HG03045 (cell line): ENCODE results near the gene STAC3.
"Not testable (repeated sequence)": the region's sequence is repeated elsewhere in the genome, so short reads cannot be mapped to it uniquely, and the experiment has no call there.

Experiments
- ATAC-seq: cut with Tn5 transposase; IDR thresholded peaks from one replicate; pipeline ENCODE4 v1.9.1; 2021; ENCODE audit warnings: mild to moderate bottlenecking, moderate library complexity; ENCODE audit not compliant: unreplicated experiment

Gene STAC3

GRCh38 chr12:57250956-57251355 is at the start of gene STAC3:
STAC3 (minus strand) TSS chr12:57251187; CDS start chr12:57249636, 1,551 bp downstream.
- ATAC-seq = no peak

- ATAC-seq = no peak
Measured at GRCh38 chr12:57299514-57300016, 48.6 kb upstream of the STAC3 start.

GRCh38 chr12:57296291-57296690 is 45.3 kb upstream of the STAC3 start:
- no peak for ATAC-seq

- not testable (repeated sequence) for ATAC-seq
Measured at GRCh38 chr12:57282073-57282472, 31.1 kb upstream of the STAC3 start.

GRCh38 chr12:57280211-57281062 is 29.4 kb upstream of the STAC3 start:
- ATAC-seq = peak; percentile 91

- no peak for ATAC-seq
Measured at GRCh38 chr12:57278465-57279381, 27.7 kb upstream of the STAC3 start.

GRCh38 chr12:57276935-57277563 is 26.1 kb upstream of the STAC3 start:
- no peak for ATAC-seq

- not testable (repeated sequence) for ATAC-seq
Measured at GRCh38 chr12:57276233-57276632, 25.2 kb upstream of the STAC3 start.

GRCh38 chr12:57273516-57273915 is 22.5 kb upstream of the STAC3 start:
- ATAC-seq = no peak

- ATAC-seq = no peak
Measured at GRCh38 chr12:57272337-57273151, 21.6 kb upstream of the STAC3 start.

- ATAC-seq = no peak
Measured at GRCh38 chr12:57270966-57271470, 20.0 kb upstream of the STAC3 start.

- no peak for ATAC-seq
Measured at GRCh38 chr12:57268264-57268663, 17.3 kb upstream of the STAC3 start.

- no peak for ATAC-seq
Measured at GRCh38 chr12:57266681-57267080, 15.7 kb upstream of the STAC3 start.

GRCh38 chr12:57263096-57263495 is 12.1 kb upstream of the STAC3 start:
- no peak for ATAC-seq

- no peak for ATAC-seq
Measured at GRCh38 chr12:57262126-57262822, 11.3 kb upstream of the STAC3 start.

GRCh38 chr12:57261428-57261865 is 10.5 kb upstream of the STAC3 start:
- no peak for ATAC-seq

GRCh38 chr12:57260366-57260765 is 9.4 kb upstream of the STAC3 start:
- ATAC-seq = no peak

- ATAC-seq = no peak
Measured at GRCh38 chr12:57258977-57259970, 8.3 kb upstream of the STAC3 start.
